GM23338 (cell line): ENCODE measurements around the gene RNF2. TPM values are rescaled to one million over a fixed set of nuclear protein-coding genes. Genes with fewer than 3 reads are reported as not detected.

ENCODE experiments used
- ATAC-seq: fragments of 200-7000 bp; cut with Tn5 transposase; 3 replicates; pipeline ENCODE4 v1.9.1; 2020
- DNase-seq: peaks from one replicate; pipeline ENCODE4 v3.0.0-alpha.2; 2015; ENCODE audit warnings: low spot score
- H2AFZ ChIP-seq: fragments of 200-600 bp; sonication (generic); 2 replicates; pipeline ENCODE4 v1.8.0; 2016; ENCODE audit warnings: antibody characterized with exemption, mild to moderate bottlenecking, moderate library complexity
- H3F3A ChIP-seq: fragments of 200-600 bp; sonication (generic); replicated peaks from 2 replicates; pipeline ENCODE4 v1.8.0; 2017; ENCODE audit warnings: antibody characterized with exemption, mixed run types, low read depth
- H3K27ac ChIP-seq: fragments of 200-600 bp; sonication (generic); 2 replicates; pipeline ENCODE4 v1.6.1; 2016; ENCODE audit warnings: low read depth
- H3K27me3 ChIP-seq: fragments of 200-600 bp; sonication (generic); 2 replicates; pipeline ENCODE4 v1.8.0; 2016; ENCODE audit warnings: mild to moderate bottlenecking, mixed run types, moderate library complexity; ENCODE audit not compliant: insufficient read depth
- H3K36me3 ChIP-seq: fragments of 200-600 bp; sonication (generic); 2 replicates; pipeline ENCODE4 v1.8.0; 2016; ENCODE audit warnings: mild to moderate bottlenecking; ENCODE audit not compliant: insufficient read depth
- H3K4me1 ChIP-seq: fragments of 200-600 bp; sonication (generic); 2 replicates; pipeline ENCODE4 v1.8.0; 2016; ENCODE audit warnings: mild to moderate bottlenecking, moderate library complexity; ENCODE audit not compliant: insufficient read depth
- H3K4me2 ChIP-seq: fragments of 200-600 bp; sonication (generic); 2 replicates; pipeline ENCODE4 v1.7.1; 2017; ENCODE audit warnings: mixed run types
- H3K4me3 ChIP-seq: fragments of 200-600 bp; sonication (generic); 2 replicates; pipeline ENCODE4 v1.6.1; 2016; ENCODE audit warnings: mixed run types
- H3K79me2 ChIP-seq: fragments of 200-600 bp; sonication (generic); replicated peaks from 2 replicates; pipeline ENCODE4 v1.8.0; 2017; ENCODE audit warnings: mild to moderate bottlenecking; ENCODE audit not compliant: insufficient read depth
- H3K9me2 ChIP-seq: fragments of 200-600 bp; sonication (generic); 2 replicates; pipeline ENCODE4 v1.8.0; 2017; ENCODE audit not compliant: insufficient read depth
- H4K20me1 ChIP-seq: fragments of 200-600 bp; sonication (generic); replicated peaks from 2 replicates; pipeline ENCODE4 v1.8.0; 2017; ENCODE audit warnings: mild to moderate bottlenecking; ENCODE audit not compliant: insufficient read depth
- H3K27ac Mint-ChIP-seq: 2 replicates; pipeline ENCODE4 v1.8.0; 2020; ENCODE audit warnings: inconsistent platforms, mild to moderate bottlenecking, moderate library complexity, mixed read lengths
- H3K27me3 Mint-ChIP-seq: 3 replicates; pipeline ENCODE4 v1.8.0; 2022; ENCODE audit warnings: low read depth, mild to moderate bottlenecking, moderate library complexity, mixed read lengths, inconsistent platforms; ENCODE audit not compliant: insufficient read depth, poor library complexity
- H3K36me3 Mint-ChIP-seq: 3 replicates; pipeline ENCODE4 v1.8.0; 2021; ENCODE audit warnings: low read depth, mild to moderate bottlenecking, inconsistent platforms, moderate library complexity, mixed read lengths
- H3K4me1 Mint-ChIP-seq: 3 replicates; pipeline ENCODE4 v1.8.0; 2020; ENCODE audit warnings: mild to moderate bottlenecking, inconsistent platforms, mixed read lengths
- H3K4me3 Mint-ChIP-seq: 3 replicates; pipeline ENCODE4 v1.8.0; 2021; ENCODE audit warnings: moderate library complexity, mild to moderate bottlenecking, inconsistent platforms, mixed read lengths
- H3K9me3 Mint-ChIP-seq: 3 replicates; pipeline ENCODE4 v1.8.0; 2020; ENCODE audit warnings: moderate library complexity, mild to moderate bottlenecking, inconsistent platforms, mixed read lengths
- CREB1 ChIP-seq: fragments of 250-450 bp; sonication (Bioruptor Pico); IDR thresholded peaks from 2 replicates; pipeline ENCODE4 v1.5.0; 2020; ENCODE audit warnings: low read depth, mild to moderate bottlenecking, moderate library complexity
- EZH2phosphoT487 ChIP-seq: fragments of 200-600 bp; sonication (generic); IDR thresholded peaks from one replicate; pipeline ENCODE4 v1.8.1; 2018; ENCODE audit warnings: antibody characterized with exemption; ENCODE audit not compliant: unreplicated experiment
- JUNB ChIP-seq: IDR thresholded peaks from one replicate; pipeline ENCODE4 v1.6.1; 2016; ENCODE audit warnings: antibody characterized with exemption; ENCODE audit not compliant: unreplicated experiment
- POLR2AphosphoS5 ChIP-seq: IDR thresholded peaks from 2 replicates; pipeline ENCODE4 v1.6.1; 2016; ENCODE audit warnings: antibody characterized with exemption, low read depth
- REST ChIP-seq: IDR thresholded peaks from one replicate; pipeline ENCODE4 v1.6.1; 2018; ENCODE audit warnings: antibody characterized with exemption; ENCODE audit not compliant: unreplicated experiment
- ZNF114 ChIP-seq: fragments of 250-450 bp; sonication (Bioruptor Pico); IDR thresholded peaks from 2 replicates; pipeline ENCODE4 v1.5.0; 2020; ENCODE audit warnings: mild to moderate bottlenecking, moderate library complexity
- ZNF331 ChIP-seq: fragments of 250-450 bp; sonication (Bioruptor Pico); IDR thresholded peaks from 2 replicates; pipeline ENCODE4 v1.5.0; 2020; ENCODE audit warnings: low read depth, mild to moderate bottlenecking, moderate library complexity
- polyA plus RNA-seq: library from polyadenylated mRNA; unstranded; fragments of >200 nt; fragmentation: Nextera tagmentation; extraction: Ambion mirVana; gene quantifications from 2 replicates; pipeline ENCODE4 v1.2.1, GENCODE V29; 2016
- total RNA-seq: library from RNA; depleted of rRNA; stranded (reverse); fragments of >200 nt; shearing (Covaris generic); gene quantifications from 2 replicates; pipeline ENCODE4 v1.2.3, GENCODE V29; 2014
- TF ChIP-seq, protein P1 (sequence below), 2 experiments: fragments of 200-600 bp in 1 of 2; sonication (generic) in 1 of 2; conservative IDR thresholded peaks; 2 replicates each; pipeline versions ENCODE4 v1.5.1 to v1.6.1; 2016 to 2017; ENCODE audit warnings: antibody characterized with exemption in 2 of 2, low read depth in 2 of 2, mild to moderate bottlenecking in 2 of 2, moderate library complexity in 1 of 2
- TF ChIP-seq, protein P2 (sequence below): IDR thresholded peaks from 2 replicates; pipeline ENCODE4 v1.6.1; 2016; ENCODE audit warnings: antibody characterized with exemption

The RNF2 gene
- total and polyA plus RNA-seq, 2 experiments from 2014 or later, result 33.3 to 51.4 TPM

- Mint-ChIP-seq H3K4me1 (peaks cover 8% of the 10 kb centered on the region), H3K9me3 (no peaks in the 10 kb centered on the region; the same call in 2 of the 3 replicates), H3K4me3 (no peak overlapping the region), H3K27me3 (no peaks in the 10 kb centered on the region), H3K36me3 (no peaks in the 10 kb centered on the region), H3K27ac (no peak overlapping the region)
- Histone ChIP-seq H3K36me3 (no peaks in the 10 kb centered on the region), H3K4me2 (no peak overlapping the region), H4K20me1 (no peaks in the 10 kb centered on the region), H3K4me3 (no peak overlapping the region), H3K9me2 (peaks cover 4% of the 10 kb centered on the region; the same call in 1 of the 2 replicates), H3K27ac (no peak overlapping the region), H3K79me2 (no peaks in the 10 kb centered on the region), H3K4me1 (no peaks in the 10 kb centered on the region), H3K27me3 (no peaks in the 10 kb centered on the region), H3F3A (no peaks in the 10 kb centered on the region), H2AFZ (no peak overlapping the region)
- ATAC-seq, result no peak
- TF ChIP-seq, protein P1, sequence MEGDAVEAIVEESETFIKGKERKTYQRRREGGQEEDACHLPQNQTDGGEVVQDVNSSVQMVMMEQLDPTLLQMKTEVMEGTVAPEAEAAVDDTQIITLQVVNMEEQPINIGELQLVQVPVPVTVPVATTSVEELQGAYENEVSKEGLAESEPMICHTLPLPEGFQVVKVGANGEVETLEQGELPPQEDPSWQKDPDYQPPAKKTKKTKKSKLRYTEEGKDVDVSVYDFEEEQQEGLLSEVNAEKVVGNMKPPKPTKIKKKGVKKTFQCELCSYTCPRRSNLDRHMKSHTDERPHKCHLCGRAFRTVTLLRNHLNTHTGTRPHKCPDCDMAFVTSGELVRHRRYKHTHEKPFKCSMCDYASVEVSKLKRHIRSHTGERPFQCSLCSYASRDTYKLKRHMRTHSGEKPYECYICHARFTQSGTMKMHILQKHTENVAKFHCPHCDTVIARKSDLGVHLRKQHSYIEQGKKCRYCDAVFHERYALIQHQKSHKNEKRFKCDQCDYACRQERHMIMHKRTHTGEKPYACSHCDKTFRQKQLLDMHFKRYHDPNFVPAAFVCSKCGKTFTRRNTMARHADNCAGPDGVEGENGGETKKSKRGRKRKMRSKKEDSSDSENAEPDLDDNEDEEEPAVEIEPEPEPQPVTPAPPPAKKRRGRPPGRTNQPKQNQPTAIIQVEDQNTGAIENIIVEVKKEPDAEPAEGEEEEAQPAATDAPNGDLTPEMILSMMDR (conservative IDR thresholded peaks at IDR 0.05; ENCODE audit: low read depth in 2 of 2), result no peak
- TF ChIP-seq REST (no peak), ZNF331 (CRISPR knock-in tag) (no peak), ZNF114 (CRISPR knock-in tag) (no peak), CREB1 (CRISPR knock-in tag) (no peak), EZH2phosphoT487 (no peak), POLR2AphosphoS5 (no peak)
- TF ChIP-seq, protein P2, sequence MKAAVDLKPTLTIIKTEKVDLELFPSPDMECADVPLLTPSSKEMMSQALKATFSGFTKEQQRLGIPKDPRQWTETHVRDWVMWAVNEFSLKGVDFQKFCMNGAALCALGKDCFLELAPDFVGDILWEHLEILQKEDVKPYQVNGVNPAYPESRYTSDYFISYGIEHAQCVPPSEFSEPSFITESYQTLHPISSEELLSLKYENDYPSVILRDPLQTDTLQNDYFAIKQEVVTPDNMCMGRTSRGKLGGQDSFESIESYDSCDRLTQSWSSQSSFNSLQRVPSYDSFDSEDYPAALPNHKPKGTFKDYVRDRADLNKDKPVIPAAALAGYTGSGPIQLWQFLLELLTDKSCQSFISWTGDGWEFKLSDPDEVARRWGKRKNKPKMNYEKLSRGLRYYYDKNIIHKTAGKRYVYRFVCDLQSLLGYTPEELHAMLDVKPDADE, result no peak
- no peak for DNase-seq
Observed at GRCh38 chr1:185017966-185018365, 27.4 kb upstream of the RNF2 start.

DNA sequence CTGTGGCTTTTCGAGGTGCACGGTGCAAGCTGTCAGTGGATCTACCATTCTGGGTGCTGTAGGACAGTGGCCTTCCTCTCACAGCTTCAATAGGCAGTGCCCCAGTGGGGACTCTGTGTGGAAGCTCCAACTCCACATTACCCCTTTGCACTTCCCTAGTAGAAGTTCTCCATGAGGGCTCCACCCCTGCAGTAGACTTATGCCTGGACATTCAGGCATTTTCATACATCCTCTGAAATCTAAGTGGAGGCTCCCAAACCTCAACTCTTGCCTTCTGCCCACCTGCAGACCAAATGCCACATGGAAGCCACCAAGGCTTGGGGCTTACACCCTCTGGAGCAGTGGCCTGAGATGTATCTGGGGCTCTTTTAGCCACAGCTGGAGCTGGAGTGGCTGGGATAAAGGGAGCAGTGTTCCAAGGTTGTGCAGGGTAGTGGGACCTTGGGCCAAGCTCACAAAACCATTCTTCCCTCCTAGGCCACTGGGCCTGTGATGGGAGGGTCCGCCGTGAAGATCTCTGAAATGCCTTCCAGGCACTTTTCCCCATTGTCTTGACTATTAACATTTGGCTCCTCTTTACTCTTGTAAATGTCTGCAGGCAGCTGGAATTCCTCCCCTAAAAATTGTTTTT, 18.0 kb upstream of the RNF2 start:
- Histone ChIP-seq H3K27me3 (no peaks in the 10 kb centered on the region), H3K36me3 (peaks cover 5% of the 10 kb centered on the region; the same call in 1 of the 2 replicates), H2AFZ (no peak overlapping the region), H3K4me3 (no peak overlapping the region), H3K79me2 (no peaks in the 10 kb centered on the region), H4K20me1 (no peaks in the 10 kb centered on the region), H3K4me2 (no peak overlapping the region), H3K27ac (no peak overlapping the region), H3K9me2 (peaks cover 5% of the 10 kb centered on the region), H3F3A (no peaks in the 10 kb centered on the region), H3K4me1 (no peaks in the 10 kb centered on the region)
- Mint-ChIP-seq H3K9me3 (peaks cover 44% of the 10 kb centered on the region), H3K27me3 (no peaks in the 10 kb centered on the region), H3K4me3 (no peak overlapping the region), H3K27ac (no peak overlapping the region), H3K4me1 (no peaks in the 10 kb centered on the region), H3K36me3 (peaks cover 32% of the 10 kb centered on the region)
- TF ChIP-seq ZNF114 (CRISPR knock-in tag), result no peak
- no peak for TF ChIP-seq POLR2AphosphoS5
- no peak for TF ChIP-seq ZNF331 (CRISPR knock-in tag)
- TF ChIP-seq EZH2phosphoT487, result no peak
- no peak for TF ChIP-seq JUNB
- DNase-seq, result no peak
- no peak for ATAC-seq
